SK-N-SH (cell line): ENCODE data around the gene VN1R4. TPM values are rescaled to one million over a fixed set of nuclear protein-coding genes. Genes with fewer than 3 reads are reported as not detected.
"Not testable (repeated sequence)": the region's sequence is repeated elsewhere in the genome, so short reads cannot be mapped to it uniquely, and the experiment has no call there.

Experiments
- CTCF ChIA-PET: fragments of 300-600, 350-600 bp; formaldehyde crosslinking; extraction: SDS; loops from one replicate; lab custom pipeline; 2021; lab: Yijun Ruan, JAX
- POLR2A ChIA-PET: fragments of 350-600 bp; sonication (Branson Sonifier 250); formaldehyde crosslinking; extraction: SDS; loops from one replicate; lab custom pipeline; 2020; ENCODE audit warnings: antibody characterized with exemption, inconsistent platforms; lab: Yijun Ruan, JAX
- DNase-seq: peaks from one replicate; pipeline ENCODE4 v3.0.0; 2012
- H2AFZ ChIP-seq: fragments of 200-600 bp; sonication (generic); 2 replicates; pipeline ENCODE4 v1.8.1; 2016; ENCODE audit warnings: antibody characterized with exemption, mild to moderate bottlenecking, low read depth
- H3F3A ChIP-seq: fragments of 200-600 bp; sonication (generic); replicated peaks from 2 replicates; pipeline ENCODE3; 2016; ENCODE audit warnings: antibody characterized with exemption, mild to moderate bottlenecking; ENCODE audit not compliant: insufficient read depth
- H3K27ac ChIP-seq, 2 experiments: fragments of 200-500 bp in 1 of 2; fragments of 200-600 bp in 1 of 2; sonication (Bioruptor generic) in 1 of 2; sonication (generic), shearing (Covaris generic) in 1 of 2; 2 replicates each; pipeline versions ENCODE4 v1.5.1 to v1.6.1; 2014 to 2016; ENCODE audit warnings: low read depth in 2 of 2, inconsistent platforms in 1 of 2, low read length in 1 of 2, mild to moderate bottlenecking in 1 of 2, mixed read lengths in 1 of 2
- H3K27me3 ChIP-seq: fragments of 200-600 bp; sonication (generic), shearing (Covaris generic); 2 replicates; pipeline ENCODE4 v1.6.1; 2016; ENCODE audit warnings: mixed run types; ENCODE audit not compliant: insufficient read depth
- H3K36me3 ChIP-seq, 2 experiments: fragments of 200-500 bp in 1 of 2; fragments of 200-600 bp in 1 of 2; sonication (Bioruptor generic) in 1 of 2; sonication (generic) in 1 of 2; replicated peaks in 1 of 2; 2 replicates each; pipeline versions ENCODE3 to v1.5.1; 2014 to 2016; ENCODE audit warnings: low read length in 1 of 2, mild to moderate bottlenecking in 1 of 2; ENCODE audit not compliant: insufficient read depth in 2 of 2, control insufficient read depth in 1 of 2
- H3K4me1 ChIP-seq, 2 experiments: fragments of 200-500 bp in 1 of 2; fragments of 200-600 bp in 1 of 2; sonication (Bioruptor generic) in 1 of 2; sonication (generic), shearing (Covaris generic) in 1 of 2; 2 replicates each; pipeline versions ENCODE4 v1.5.1 to v1.6.1; 2014 to 2016; ENCODE audit warnings: low read depth in 1 of 2, low read length in 1 of 2, mixed run types in 1 of 2; ENCODE audit not compliant: insufficient read depth in 2 of 2, control insufficient read depth in 1 of 2
- H3K4me2 ChIP-seq: fragments of 200-600 bp; sonication (generic), shearing (Covaris generic); 2 replicates; pipeline ENCODE4 v1.6.1; 2017; ENCODE audit warnings: mixed run types
- H3K4me3 ChIP-seq, 2 experiments: fragments of 200-500 bp in 1 of 2; fragments of 200-600 bp in 1 of 2; sonication (Bioruptor generic) in 1 of 2; sonication (generic), shearing (Covaris generic) in 1 of 2; 2 replicates each; pipeline versions ENCODE4 v1.5.1 to v1.8.1; 2014 to 2016; ENCODE audit warnings: low read depth in 2 of 2, inconsistent platforms in 1 of 2, low read length in 1 of 2, mild to moderate bottlenecking in 1 of 2, mixed read lengths in 1 of 2, moderate library complexity in 1 of 2
- H3K79me2 ChIP-seq: fragments of 200-600 bp; sonication (generic); 2 replicates; pipeline ENCODE4 v1.8.1; 2017; ENCODE audit warnings: mild to moderate bottlenecking; ENCODE audit not compliant: insufficient read depth
- H3K9ac ChIP-seq: fragments of 200-600 bp; sonication (generic); 2 replicates; pipeline ENCODE4 v1.6.1; 2017; ENCODE audit warnings: mixed run types
- H3K9me2 ChIP-seq: fragments of 200-600 bp; sonication (generic); 2 replicates; pipeline ENCODE4 v1.6.1; 2017; ENCODE audit warnings: mixed run types
- H3K9me3 ChIP-seq: fragments of 200-600 bp; sonication (generic); 2 replicates; pipeline ENCODE4 v1.6.1; 2017; ENCODE audit warnings: mixed run types, mild to moderate bottlenecking, moderate library complexity
- H4K20me1 ChIP-seq: fragments of 200-600 bp; sonication (generic); 2 replicates; pipeline ENCODE4 v1.6.1; 2017; ENCODE audit warnings: mild to moderate bottlenecking, mixed run types; ENCODE audit not compliant: insufficient read depth
- CHD2 ChIP-seq: fragments of 150-350 bp; IDR thresholded peaks from 2 replicates; pipeline ENCODE4 v1.6.1; 2018; ENCODE audit warnings: low read length; ENCODE audit not compliant: partially characterized antibody
- CTCF ChIP-seq: fragments of 200-600 bp; sonication (generic); IDR thresholded peaks from 2 replicates; pipeline ENCODE4 v1.6.1; 2017; ENCODE audit warnings: antibody characterized with exemption, mild to moderate bottlenecking, moderate library complexity
- ELF1 ChIP-seq: IDR thresholded peaks from 2 replicates; pipeline ENCODE4 v1.4.0; 2012
- FOXJ3 ChIP-seq: sonication (generic); formaldehyde crosslinking; IDR thresholded peaks from 2 replicates; pipeline ENCODE4 v1.5.1; 2020; ENCODE audit warnings: mild to moderate bottlenecking, missing genetic modification reagents
- FOXM1 ChIP-seq: IDR thresholded peaks from 2 replicates; pipeline ENCODE4 v1.4.0; 2012; ENCODE audit warnings: low read depth, mild to moderate bottlenecking
- GABPA ChIP-seq: IDR thresholded peaks from 2 replicates; pipeline ENCODE4 v1.4.0; 2012; ENCODE audit warnings: low read depth, mild to moderate bottlenecking
- GATA2 ChIP-seq: sonication (generic); formaldehyde crosslinking; IDR thresholded peaks from 2 replicates; pipeline ENCODE4 v1.5.0; 2020; ENCODE audit warnings: mild to moderate bottlenecking, missing genetic modification reagents
- JUND ChIP-seq: IDR thresholded peaks from 2 replicates; pipeline ENCODE4 v1.4.0; 2012
- MEF2A ChIP-seq: IDR thresholded peaks from 2 replicates; pipeline ENCODE4 v1.4.0; 2012; ENCODE audit warnings: low read depth, borderline replicate concordance
- NFIC ChIP-seq: IDR thresholded peaks from 2 replicates; pipeline ENCODE4 v1.4.0; 2012; ENCODE audit warnings: borderline replicate concordance
- PBX3 ChIP-seq: IDR thresholded peaks from 2 replicates; pipeline ENCODE4; 2012
- POLR2AphosphoS5 ChIP-seq: IDR thresholded peaks from 2 replicates; pipeline ENCODE4 v1.6.1; 2012; ENCODE audit warnings: low read depth, low read length
- RAD21 ChIP-seq: IDR thresholded peaks from 2 replicates; pipeline ENCODE4 v1.6.1; 2012; ENCODE audit warnings: mild to moderate bottlenecking, low read length
- RCOR1 ChIP-seq: fragments of 150-350 bp; IDR thresholded peaks from 2 replicates; pipeline ENCODE4 v1.6.1; 2017; ENCODE audit warnings: antibody characterized with exemption, low read length
- REST ChIP-seq: IDR thresholded peaks from 2 replicates; pipeline ENCODE4 v1.6.1; 2012; ENCODE audit warnings: mild to moderate bottlenecking, low read depth, low read length, moderate library complexity
- RXRA ChIP-seq: IDR thresholded peaks from 2 replicates; pipeline ENCODE4 v1.4.0; 2012; ENCODE audit warnings: low read depth, mild to moderate bottlenecking, borderline replicate concordance
- SMC3 ChIP-seq: IDR thresholded peaks from 2 replicates; pipeline ENCODE4 v1.6.1; 2012; ENCODE audit warnings: low read depth, low read length, improper control_type of control experiment
- TAF1 ChIP-seq: IDR thresholded peaks from 2 replicates; pipeline ENCODE4 v1.6.1; 2012; ENCODE audit warnings: low read depth, mild to moderate bottlenecking, low read length, moderate library complexity, borderline replicate concordance
- TCF12 ChIP-seq: IDR thresholded peaks from 2 replicates; pipeline ENCODE4 v1.4.0; 2012
- USF1 ChIP-seq: IDR thresholded peaks from 2 replicates; pipeline ENCODE4 v1.4.0; 2012; ENCODE audit warnings: low read depth, borderline replicate concordance
- WGBS: methylation state at CpG from one replicate; pipeline ENCODE4 v1.1.6; 2017; ENCODE audit warnings: low lambda C conversion rate; 5-methylcytosine and 5-hydroxymethylcytosine counted together
- polyA plus RNA-seq, 3 experiments: library from polyadenylated mRNA; depleted of rRNA; stranded (reverse); fragments of >200 nt; gene quantifications; 2 replicates each; pipeline ENCODE4 v1.2.3, GENCODE V29; 2012

The VN1R4 gene
- not detected in 2 replicates for polyA plus RNA-seq (2012; rRNA removed)
- not detected in 2 replicates for polyA plus RNA-seq (2012; cell fraction: cytosol; rRNA removed)
- not detected in 2 replicates for polyA plus RNA-seq (2012; cell fraction: nucleus; rRNA removed)

GRCh38 chr19:53267623-53268022 lies at the start of gene VN1R4:
TSS of gene VN1R4 (minus strand) at chr19:53267723. CDS start at chr19:53267665, 58 bp downstream.
- H3K27ac ChIP-seq, H3K4me1 ChIP-seq, H3K36me3 ChIP-seq, H3K4me3 ChIP-seq, H2AFZ ChIP-seq, H3K27me3 ChIP-seq, POLR2A ChIA-PET, H3K9me2 ChIP-seq, H3F3A ChIP-seq, H3K9me3 ChIP-seq, CTCF ChIA-PET, H4K20me1 ChIP-seq, H3K4me2 ChIP-seq, H3K79me2 ChIP-seq, H3K9ac ChIP-seq, DNase-seq: not testable (repeated sequence)
- 53% methylated on average over 4 of the region's 5 CpGs for WGBS

- Histone ChIP-seq H3K36me3 (no peaks in the 10 kb centered on the region), H3F3A (no peaks in the 10 kb centered on the region), H3K4me2 (peak overlapping the region; percentile 25; the same call in 1 of the 2 replicates), H3K4me1 (peaks cover 0 to 3% of the 10 kb centered on the region in 2 experiments; a peak in 1 of 4 replicates), H3K27ac (no peak overlapping the region), H3K9me3 (no peaks in the 10 kb centered on the region), H3K79me2 (no peaks in the 10 kb centered on the region), H2AFZ (no peak overlapping the region), H3K4me3 (peak overlapping the region in 1 of 2 experiments; percentile 26; a peak in 1 of 4 replicates), H4K20me1 (no peaks in the 10 kb centered on the region), H3K27me3 (no peaks in the 10 kb centered on the region; the same call in 1 of the 2 replicates), H3K9me2 (no peaks in the 10 kb centered on the region), H3K9ac (no peak overlapping the region)
- no peak for DNase-seq
- 24% methylated on average over 12 of the region's 12 CpGs for WGBS
- POLR2A ChIA-PET, result no interaction called here
- TF ChIP-seq GATA2, result no peak
- no peak for TF ChIP-seq TAF1
- no peak for TF ChIP-seq RAD21
- no peak for TF ChIP-seq REST
- no peak for TF ChIP-seq FOXM1
- no peak for TF ChIP-seq USF1
- TF ChIP-seq JUND, result no peak
- no peak for TF ChIP-seq CHD2
- TF ChIP-seq GABPA, result no peak
- TF ChIP-seq NFIC, result no peak
- no peak for TF ChIP-seq CTCF
- TF ChIP-seq FOXJ3 (CRISPR knock-in tag), result no peak
- TF ChIP-seq PBX3, result no peak
- TF ChIP-seq POLR2AphosphoS5, result no peak
- no peak for TF ChIP-seq ELF1
- no peak for TF ChIP-seq RXRA
- no peak for TF ChIP-seq SMC3
- TF ChIP-seq MEF2A, result no peak
- TF ChIP-seq RCOR1, result no peak
- TF ChIP-seq TCF12, result no peak
- CTCF ChIA-PET, result no interaction called here
These were observed 44.4 kb upstream of the VN1R4 start for GRCh38 chr19:53311897-53312296.
